Panc1 (cell line): ENCODE measurements around the gene MAL. TPM values are rescaled to one million over a fixed set of nuclear protein-coding genes. Genes with fewer than 3 reads are reported as not detected.

ENCODE experiments used
- ATAC-seq: fragments of 200-7000 bp; cut with Tn5 transposase; 2 replicates; pipeline ENCODE4 v1.9.1; 2020; ENCODE audit warnings: mild to moderate bottlenecking, moderate library complexity
- BruUV-seq: library from RNA; stranded (reverse); fragments of 400-500 nt; replicated peaks from 2 replicates; lab custom pipeline; 2021; lab: Mats Ljungman, UMichigan
- CTCF ChIA-PET: fragments of 300-600 bp; sonication (Branson Sonifier 250); formaldehyde crosslinking; loops from one replicate; lab custom pipeline; 2022; ENCODE audit warnings: antibody characterized with exemption; lab: Charles Lee
- POLR2A ChIA-PET: fragments of 300-600 bp; sonication (Branson Sonifier 250); formaldehyde crosslinking; loops from one replicate; lab custom pipeline; 2022; ENCODE audit warnings: antibody characterized with exemption; lab: Charles Lee
- DNase-seq: peaks from one replicate; pipeline ENCODE4 v3.0.0-alpha.2; 2010; ENCODE audit warnings: low read depth, low spot score
- H3K27ac ChIP-seq: 2 replicates; pipeline ENCODE4 v1.5.1; 2011; ENCODE audit warnings: mild to moderate bottlenecking, low read length, inconsistent platforms
- H3K27me3 ChIP-seq: fragments of 200-500 bp; sonication (Bioruptor generic); 2 replicates; pipeline ENCODE4 v1.6.0; 2014; ENCODE audit warnings: low read length, inconsistent platforms; ENCODE audit not compliant: control insufficient read depth, insufficient read depth
- H3K36me3 ChIP-seq: fragments of 200-500 bp; sonication (Bioruptor generic); 2 replicates; pipeline ENCODE4 v1.5.1; 2014; ENCODE audit warnings: inconsistent platforms, mild to moderate bottlenecking, low read length, moderate library complexity; ENCODE audit not compliant: control insufficient read depth, insufficient read depth
- H3K4me1 ChIP-seq: 2 replicates; pipeline ENCODE4 v1.5.1; 2011; ENCODE audit warnings: inconsistent platforms, mild to moderate bottlenecking, low read length, moderate library complexity; ENCODE audit not compliant: control insufficient read depth, insufficient read depth
- H3K4me3 ChIP-seq, 2 experiments: 2 replicates each; pipeline ENCODE4 v1.5.1; 2011 to 2012; ENCODE audit warnings: low read depth in 2 of 2, low read length in 2 of 2, mild to moderate bottlenecking in 2 of 2, inconsistent platforms in 1 of 2, moderate library complexity in 1 of 2
- H3K9me3 ChIP-seq: fragments of 200-500 bp; sonication (Bioruptor generic); 2 replicates; pipeline ENCODE4 v1.5.1; 2014; ENCODE audit warnings: low read depth, mild to moderate bottlenecking, inconsistent platforms, low read length, moderate library complexity; ENCODE audit not compliant: control insufficient read depth, insufficient read depth
- CTCF ChIP-seq: fragments of 450-650 bp; IDR thresholded peaks from 2 replicates; pipeline ENCODE4 v1.5.1; 2017; ENCODE audit warnings: mild to moderate bottlenecking
- POLR2AphosphoS5 ChIP-seq: IDR thresholded peaks from 2 replicates; pipeline ENCODE4 v1.6.1; 2012; ENCODE audit warnings: mild to moderate bottlenecking, low read depth, low read length, moderate library complexity
- SIN3A ChIP-seq: IDR thresholded peaks from 2 replicates; pipeline ENCODE4 v1.6.1; 2012; ENCODE audit warnings: low read depth, mild to moderate bottlenecking, low read length, moderate library complexity, borderline replicate concordance; ENCODE audit not compliant: insufficient read depth
- TCF7L2 ChIP-seq: IDR thresholded peaks from 2 replicates; pipeline ENCODE4 v1.6.1; 2011; ENCODE audit warnings: mild to moderate bottlenecking, low read depth, low read length, inconsistent platforms
- in situ Hi-C: cut with HindIII; loops from 2 replicates; pipeline ENCODE4 v1.10.0; 2016; ENCODE audit warnings: low sequenced_read_pairs, low pct_unique_long_range_greater_than_20kb
- intact Hi-C: fragments of 100-400 bp; cut with micrococcal nuclease; formaldehyde crosslinking; loops from one replicate; pipeline ENCODE4 v1.10.0; 2022; ENCODE audit not compliant: unreplicated experiment
- total RNA-seq: library from RNA; stranded (reverse); gene quantifications from one replicate; pipeline ENCODE4 v1.2.1, GENCODE V29; 2021; ENCODE audit not compliant: unreplicated experiment
- TF ChIP-seq, protein P1 (sequence below), 2 experiments: IDR thresholded peaks; 2 replicates each; pipeline ENCODE4 v1.6.1; 2011 to 2012; ENCODE audit warnings: low read depth in 2 of 2, control low read depth in 1 of 2, low read length in 1 of 2, mild to moderate bottlenecking in 1 of 2, moderate library complexity in 1 of 2; ENCODE audit not compliant: insufficient read depth in 1 of 2

The MAL gene
- total RNA-seq, 1 experiment from 2014 or later = 1.3 TPM

- Histone ChIP-seq H3K36me3 (no peaks in the 10 kb centered on the region), H3K27ac (no peak overlapping the region), H3K4me1 (no peaks in the 10 kb centered on the region), H3K9me3 (no peaks in the 10 kb centered on the region), H3K27me3 (peaks cover 13% of the 10 kb centered on the region), H3K4me3 (no peak overlapping the region)
- DNase-seq = no peak
- intact Hi-C loops (no loop called here), in situ Hi-C loops (no loop called here)
- POLR2A ChIA-PET = no interaction called here
- BruUV-seq = no TSS peak
- CTCF ChIA-PET = no interaction called here
- no peak for TF ChIP-seq SIN3A
- TF ChIP-seq CTCF = no peak
- TF ChIP-seq POLR2AphosphoS5 = no peak
- TF ChIP-seq, protein P1, sequence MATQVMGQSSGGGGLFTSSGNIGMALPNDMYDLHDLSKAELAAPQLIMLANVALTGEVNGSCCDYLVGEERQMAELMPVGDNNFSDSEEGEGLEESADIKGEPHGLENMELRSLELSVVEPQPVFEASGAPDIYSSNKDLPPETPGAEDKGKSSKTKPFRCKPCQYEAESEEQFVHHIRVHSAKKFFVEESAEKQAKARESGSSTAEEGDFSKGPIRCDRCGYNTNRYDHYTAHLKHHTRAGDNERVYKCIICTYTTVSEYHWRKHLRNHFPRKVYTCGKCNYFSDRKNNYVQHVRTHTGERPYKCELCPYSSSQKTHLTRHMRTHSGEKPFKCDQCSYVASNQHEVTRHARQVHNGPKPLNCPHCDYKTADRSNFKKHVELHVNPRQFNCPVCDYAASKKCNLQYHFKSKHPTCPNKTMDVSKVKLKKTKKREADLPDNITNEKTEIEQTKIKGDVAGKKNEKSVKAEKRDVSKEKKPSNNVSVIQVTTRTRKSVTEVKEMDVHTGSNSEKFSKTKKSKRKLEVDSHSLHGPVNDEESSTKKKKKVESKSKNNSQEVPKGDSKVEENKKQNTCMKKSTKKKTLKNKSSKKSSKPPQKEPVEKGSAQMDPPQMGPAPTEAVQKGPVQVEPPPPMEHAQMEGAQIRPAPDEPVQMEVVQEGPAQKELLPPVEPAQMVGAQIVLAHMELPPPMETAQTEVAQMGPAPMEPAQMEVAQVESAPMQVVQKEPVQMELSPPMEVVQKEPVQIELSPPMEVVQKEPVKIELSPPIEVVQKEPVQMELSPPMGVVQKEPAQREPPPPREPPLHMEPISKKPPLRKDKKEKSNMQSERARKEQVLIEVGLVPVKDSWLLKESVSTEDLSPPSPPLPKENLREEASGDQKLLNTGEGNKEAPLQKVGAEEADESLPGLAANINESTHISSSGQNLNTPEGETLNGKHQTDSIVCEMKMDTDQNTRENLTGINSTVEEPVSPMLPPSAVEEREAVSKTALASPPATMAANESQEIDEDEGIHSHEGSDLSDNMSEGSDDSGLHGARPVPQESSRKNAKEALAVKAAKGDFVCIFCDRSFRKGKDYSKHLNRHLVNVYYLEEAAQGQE (IDR thresholded peaks at IDR 0.05; ENCODE audit: insufficient read depth in 1 of 2, low read depth in 2 of 2, low read length in 1 of 2) = no peak
- no peak for TF ChIP-seq TCF7L2
- no peak for ATAC-seq
Observed at GRCh38 chr2:94992360-94992759, 33.1 kb upstream of the MAL start.

DNA sequence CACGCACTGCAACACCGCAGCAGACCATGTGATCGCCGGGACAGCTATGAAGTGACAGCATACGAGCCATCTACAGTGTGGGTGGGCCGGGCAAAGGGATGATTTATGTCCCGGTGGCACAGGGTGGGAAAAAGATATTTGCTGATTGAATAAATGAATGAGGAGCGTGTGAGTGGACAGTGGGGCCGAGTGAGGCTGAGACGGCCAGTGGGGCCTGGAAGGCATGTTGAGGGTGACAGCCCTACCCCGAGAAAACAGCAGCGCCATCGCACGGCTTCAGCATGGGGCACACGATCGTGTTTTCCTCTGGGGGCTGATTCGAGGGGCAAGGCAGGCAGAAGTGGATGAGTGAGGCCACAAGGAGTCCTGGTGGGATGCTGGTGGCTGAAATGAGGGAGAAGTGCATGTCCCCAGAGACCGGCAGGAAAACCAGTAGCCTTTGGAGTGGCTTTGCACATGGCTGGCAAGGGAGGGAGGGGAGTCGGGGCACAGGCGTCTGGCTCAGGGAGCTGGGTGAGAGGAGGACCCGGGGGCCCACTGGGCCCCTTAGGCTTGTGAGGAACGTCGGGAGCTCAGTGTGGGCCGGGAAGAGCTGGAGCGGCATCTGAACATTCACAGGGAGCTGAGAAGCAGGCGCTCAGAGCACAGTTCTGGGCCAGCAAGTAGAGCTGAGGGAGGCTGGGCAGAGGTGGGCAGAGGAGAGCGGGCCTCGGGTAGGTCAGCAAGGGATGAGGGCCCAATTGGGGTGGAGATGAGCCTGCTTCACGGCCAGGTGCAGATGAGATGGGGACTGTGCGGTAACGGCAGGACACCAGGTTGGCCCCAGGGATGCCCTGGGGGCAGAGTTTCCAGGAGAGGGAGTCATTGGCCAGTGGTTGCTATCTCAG, 32.1 kb upstream of the MAL start:
- TF ChIP-seq CTCF (no peak), SIN3A (no peak), POLR2AphosphoS5 (no peak), TCF7L2 (no peak)
- TF ChIP-seq, protein P1 (IDR thresholded peaks at IDR 0.05; ENCODE audit: insufficient read depth in 1 of 2, low read depth in 2 of 2, low read length in 1 of 2) = no peak
- no peaks in the 10 kb centered on the region for H3K4me1 ChIP-seq
- ATAC-seq = peak; percentile 56; the same call in 1 of the 2 replicates
- H3K36me3 ChIP-seq = no peaks in the 10 kb centered on the region
- intact Hi-C loops = no loop called here
- BruUV-seq = no TSS peak
- in situ Hi-C loops = no loop called here
- ChIA-PET CTCF (no interaction called here), POLR2A (no interaction called here)
- DNase-seq = no peak
- no peaks in the 10 kb centered on the region for H3K9me3 ChIP-seq
- peaks cover 10% of the 10 kb centered on the region for H3K27me3 ChIP-seq
- H3K4me3 ChIP-seq = no peak overlapping the region
- no peak overlapping the region for H3K27ac ChIP-seq
